Tibial nerve (tissue), 4 donors: ENCODE data around the gene TRAF7. TPM values are rescaled to one million over a fixed set of nuclear protein-coding genes. Genes with fewer than 3 reads are reported as not detected.

Source experiments
- DNase-seq, 2 donors: peaks; one replicate each; pipeline ENCODE4 v3.0.0-alpha.2; 2019; ENCODE audit warnings: low spot score in 2 of 2
- H3K27ac ChIP-seq, 4 donors: fragments of 200-600 bp; sonication (generic) in 3 of 4; one replicate each; pipeline ENCODE4 v1.5.1; 2017 to 2019; ENCODE audit warnings: mild to moderate bottlenecking in 1 of 4
- H3K27me3 ChIP-seq, 2 donors: fragments of 200-600 bp; sonication (generic) in 1 of 2; one replicate each; pipeline versions ENCODE4 v1.5.1 to v1.6.0; 2017 to 2019
- H3K36me3 ChIP-seq, 3 donors: fragments of 200-600 bp; sonication (generic); one replicate each; pipeline ENCODE4 v1.5.1; 2018 to 2019
- H3K4me1 ChIP-seq, 4 donors: fragments of 200-600 bp; sonication (generic) in 3 of 4; one replicate each; pipeline ENCODE4 v1.5.1; 2017 to 2019
- H3K4me3 ChIP-seq, 4 donors: fragments of 200-600 bp; sonication (generic) in 3 of 4; one replicate each; pipeline ENCODE4 v1.5.1; 2017 to 2019; ENCODE audit warnings: mild to moderate bottlenecking in 1 of 4, moderate library complexity in 1 of 4
- H3K9me3 ChIP-seq, 4 donors: fragments of 200-600 bp; sonication (generic) in 3 of 4; one replicate each; pipeline ENCODE4 v1.5.1; 2017 to 2019
- CTCF ChIP-seq, 5 experiments: fragments of 200-600 bp in 3 of 5; fragments of 450-650 bp in 2 of 5; sonication (generic) in 3 of 5; IDR thresholded peaks; one replicate each; pipeline ENCODE4 v1.5.1; 2016 to 2019; ENCODE audit warnings: antibody characterized with exemption in 5 of 5, mild to moderate bottlenecking in 3 of 5, moderate library complexity in 2 of 5
- EP300 ChIP-seq, 2 donors: sonication (generic); formaldehyde crosslinking; IDR thresholded peaks; one replicate each; pipeline ENCODE4 v1.6.1; 2017; ENCODE audit warnings: antibody characterized with exemption in 2 of 2, mild to moderate bottlenecking in 1 of 2
- POLR2A ChIP-seq, 2 donors: fragments of 450-650 bp; IDR thresholded peaks; one replicate each; pipeline ENCODE4 v1.6.1; 2017; ENCODE audit warnings: antibody characterized with exemption in 2 of 2, mild to moderate bottlenecking in 2 of 2, moderate library complexity in 2 of 2
- WGBS, 2 donors: methylation state at CpG; one replicate each; pipeline ENCODE4 v1.1.5; 2018; 5-methylcytosine and 5-hydroxymethylcytosine counted together
- total RNA-seq, 4 donors: library from RNA; depleted of rRNA; stranded (reverse); fragments of >200 nt; gene quantifications; one replicate each; pipeline ENCODE4 v1.1.0, GENCODE V29; 2016

TRAF7 gene
- total RNA-seq, 4 donors from 2014 or later = 29.1 to 53.7 (median 38.4) TPM

- Histone ChIP-seq H3K27ac (no peak overlapping the region), H3K4me3 (no peak overlapping the region), H3K4me1 (no peaks in the 10 kb centered on the region), H3K9me3 (no peaks in the 10 kb centered on the region), H3K27me3 (no peaks in the 10 kb centered on the region), H3K36me3 (peaks cover 0 to 99% (median 39%) of the 10 kb centered on the region in 3 donors)
- TF ChIP-seq CTCF (IDR thresholded peaks at IDR 0.05) (no peak), POLR2A (IDR thresholded peaks at IDR 0.05) (no peak), EP300 (IDR thresholded peaks at IDR 0.05) (no peak)
- no peak for DNase-seq
- 91 to 92% methylated on average over 18 to 22 of the region's 28 CpGs for WGBS, 2 donors
Observed at GRCh38 chr16:2171601-2172178, 16.1 kb downstream of the TRAF7 start.

GRCh38 chr16:2172688-2173335 lies 17.2 kb downstream of the TRAF7 start:
- Histone ChIP-seq H3K4me1 (no peaks in the 10 kb centered on the region), H3K4me3 (no peak overlapping the region), H3K27me3 (no peaks in the 10 kb centered on the region), H3K27ac (no peak overlapping the region), H3K9me3 (no peaks in the 10 kb centered on the region), H3K36me3 (peaks cover 1 to 99% (median 38%) of the 10 kb centered on the region in 3 donors)
- TF ChIP-seq POLR2A (IDR thresholded peaks at IDR 0.05) (no peak), EP300 (IDR thresholded peaks at IDR 0.05) (no peak), CTCF (IDR thresholded peaks at IDR 0.05) (no peak)
- 88 to 91% methylated on average over 23 to 27 of the region's 29 CpGs for WGBS, 2 donors
- no peak for DNase-seq

- TF ChIP-seq CTCF (IDR thresholded peaks at IDR 0.05) (no peak), POLR2A (IDR thresholded peaks at IDR 0.05) (no peak), EP300 (IDR thresholded peaks at IDR 0.05) (no peak)
- Histone ChIP-seq H3K27me3 (no peaks in the 10 kb centered on the region), H3K4me1 (peaks cover 0 to under 1% (median 0%) of the 10 kb centered on the region in 4 donors), H3K9me3 (no peaks in the 10 kb centered on the region), H3K27ac (no peak overlapping the region), H3K4me3 (no peak overlapping the region), H3K36me3 (peaks cover 3 to 99% (median 33%) of the 10 kb centered on the region in 3 donors)
- 88 to 89% methylated on average over 10 to 14 of the region's 14 CpGs for WGBS, 2 donors
- DNase-seq = no peak
Observed at GRCh38 chr16:2173366-2173765, 17.8 kb downstream of the TRAF7 start.

- H3K36me3 ChIP-seq = peaks cover 3 to 96% (median 33%) of the 10 kb centered on the region in 3 donors
Observed at GRCh38 chr16:2173916-2174315, 18.3 kb downstream of the TRAF7 start.

More at GRCh38 chr16:2173916-2174315, 18.3 kb downstream of the TRAF7 start:
- WGBS, 2 donors = 84 to 100% methylated on average over 1 to 3 of the region's 4 CpGs
- no peak for DNase-seq
- no peak for TF ChIP-seq CTCF (IDR thresholded peaks at IDR 0.05)
- TF ChIP-seq POLR2A (IDR thresholded peaks at IDR 0.05) = no peak
- TF ChIP-seq EP300 (IDR thresholded peaks at IDR 0.05) = no peak
- no peak overlapping the region for H3K4me3 ChIP-seq
- no peaks in the 10 kb centered on the region for H3K27me3 ChIP-seq
- no peak overlapping the region for H3K27ac ChIP-seq
- H3K4me1 ChIP-seq = peaks cover 0 to 5% (median 0%) of the 10 kb centered on the region in 4 donors
- no peaks in the 10 kb centered on the region for H3K9me3 ChIP-seq
